Esophagus squamous epithelium (tissue), 4 donors: ENCODE data around the gene S100A11.

Source experiments
- CTCF ChIP-seq, 6 experiments: fragments of 450-650 bp in 4 of 6; fragments of 200-600 bp in 2 of 6; sonication (generic) in 2 of 6; IDR thresholded peaks; one replicate each; pipeline ENCODE4 v1.5.1; 2016 to 2019; ENCODE audit warnings: antibody characterized with exemption in 6 of 6, mild to moderate bottlenecking in 4 of 6, moderate library complexity in 4 of 6
- POLR2A ChIP-seq, 4 donors: fragments of 450-650 bp; IDR thresholded peaks; one replicate each; pipeline ENCODE4 v1.6.1; 2017; ENCODE audit warnings: antibody characterized with exemption in 4 of 4, mild to moderate bottlenecking in 4 of 4, moderate library complexity in 3 of 4

GRCh38 chr1:152071123-152071522 is 34.3 kb upstream of the S100A11 start:
- TF ChIP-seq POLR2A (IDR thresholded peaks at IDR 0.05) (no peak), CTCF (IDR thresholded peaks at IDR 0.05) (no peak)
